ENCODE results near the gene OLFML3.

- no peak for TF ChIP-seq CTCF (conservative IDR thresholded peaks at IDR 0.05)
- no peak for TF ChIP-seq EZH2 (IDR thresholded peaks at IDR 0.05; ENCODE audit: low read depth)
These were observed 836 bp downstream of the OLFML3 start for GRCh38 chr1:113980110-113980509.
